HepG2 (cell line): ENCODE measurements around the gene JTB. TPM values are rescaled to one million over a fixed set of nuclear protein-coding genes. Genes with fewer than 3 reads are reported as not detected.

Experiments used
- ATAC-seq: fragments of 200-7000 bp; cut with Tn5 transposase; 3 replicates; pipeline ENCODE4 v1.9.1; 2020; ENCODE audit warnings: mild to moderate bottlenecking, moderate library complexity
- BruUV-seq: library from RNA; stranded (reverse); fragments of 400-500 nt; replicated peaks from 2 replicates; lab custom pipeline; 2021; lab: Mats Ljungman, UMichigan
- CTCF ChIA-PET: fragments of 300-600 bp; formaldehyde crosslinking; extraction: SDS; loops from one replicate; lab custom pipeline; 2021; ENCODE audit warnings: low total read pairs, inconsistent platforms, low intra/inter-chr PET ratio; lab: Yijun Ruan, JAX
- POLR2A ChIA-PET: fragments of 350-600 bp; sonication (Branson Sonifier 250); formaldehyde crosslinking; loops from one replicate; lab custom pipeline; 2020; ENCODE audit warnings: antibody characterized with exemption, inconsistent platforms; lab: Yijun Ruan, JAX
- DNase-seq: peaks from one replicate; pipeline ENCODE4 v3.0.0-alpha.2; 2015; ENCODE audit warnings: low spot score
- FAIRE-seq: peaks from 3 replicates; lab custom pipeline; 2011; peaks lifted over from hg19 to GRCh38; lab: Jason Lieb, UNC
- H2AFZ ChIP-seq: one replicate; pipeline ENCODE4 v1.6.1; 2011; ENCODE audit warnings: low read length, inconsistent platforms
- H3K27ac ChIP-seq: fragments of 300-600 bp; 3 replicates; pipeline ENCODE4 v1.8.0; 2011; ENCODE audit warnings: mixed run types, mild to moderate bottlenecking, mixed read lengths, low read length, inconsistent platforms; ENCODE audit not compliant: insufficient read depth; ENCODE audit errors: extremely low read length
- H3K27me3 ChIP-seq, 2 experiments: fragments of 200-600 bp in 1 of 2; 2 replicates in 1 of 2; 3 replicates in 1 of 2; pipeline versions ENCODE4 v1.6.0 to v1.8.0; 2011; ENCODE audit warnings: low read length in 2 of 2, mild to moderate bottlenecking in 2 of 2, moderate library complexity in 2 of 2, inconsistent platforms in 1 of 2; ENCODE audit not compliant: insufficient read depth in 2 of 2, control insufficient read depth in 1 of 2
- H3K36me3 ChIP-seq, 2 experiments: fragments of 200-600 bp in 1 of 2; replicated peaks in 1 of 2; 2 replicates in 1 of 2; 3 replicates in 1 of 2; pipeline versions ENCODE4 v1.5.1 to v1.8.0; 2011; ENCODE audit warnings: low read length in 2 of 2, inconsistent platforms in 1 of 2; ENCODE audit not compliant: insufficient read depth in 2 of 2, control insufficient read depth in 1 of 2
- H3K4me1 ChIP-seq: 2 replicates; pipeline ENCODE4 v1.5.1; 2012; ENCODE audit warnings: low read length, inconsistent platforms; ENCODE audit not compliant: insufficient read depth
- H3K4me2 ChIP-seq: 2 replicates; pipeline ENCODE4 v1.6.0; 2011; ENCODE audit warnings: low read depth, low read length, inconsistent platforms
- H3K4me3 ChIP-seq, 3 experiments: fragments of 200-600 bp in 1 of 3; sonication (generic), shearing (Covaris generic) in 1 of 3; replicated peaks in 1 of 3; 2 replicates each; pipeline ENCODE4 v1.5.1; 2011 to 2016; ENCODE audit warnings: low read length in 3 of 3, inconsistent platforms in 2 of 3, low read depth in 2 of 3, mild to moderate bottlenecking in 2 of 3, control low read depth in 1 of 3, mixed read lengths in 1 of 3; ENCODE audit not compliant: insufficient read depth in 1 of 3
- H3K79me2 ChIP-seq: one replicate; pipeline ENCODE4 v1.6.1; 2011; ENCODE audit warnings: low read length, inconsistent platforms; ENCODE audit not compliant: insufficient read depth
- H3K9ac ChIP-seq: 2 replicates; pipeline ENCODE4 v1.6.0; 2011; ENCODE audit warnings: mild to moderate bottlenecking, low read depth, low read length, inconsistent platforms; ENCODE audit not compliant: insufficient read depth
- H3K9me3 ChIP-seq: 2 replicates; pipeline ENCODE4 v1.5.1; 2012; ENCODE audit warnings: mild to moderate bottlenecking, low read length
- H4K20me1 ChIP-seq: 2 replicates; pipeline ENCODE4 v1.6.0; 2011; ENCODE audit warnings: inconsistent platforms, mild to moderate bottlenecking, low read length, moderate library complexity; ENCODE audit not compliant: insufficient read depth
- AKAP8 ChIP-seq: sonication (generic); formaldehyde crosslinking; IDR thresholded peaks from 2 replicates; pipeline ENCODE4 v1.5.1; 2020; ENCODE audit warnings: mild to moderate bottlenecking, missing genetic modification reagents
- ARNT2 ChIP-seq: sonication (generic); formaldehyde crosslinking; IDR thresholded peaks from 2 replicates; pipeline ENCODE4 v1.8.0; 2022; ENCODE audit warnings: mild to moderate bottlenecking, low read depth, missing genetic modification reagents, moderate library complexity
- CHD4 ChIP-seq: fragments of 200-600 bp; sonication (generic); IDR thresholded peaks from 2 replicates; pipeline ENCODE4 v1.7.0; 2017; ENCODE audit warnings: mild to moderate bottlenecking, low read length, borderline replicate concordance
- CREM ChIP-seq, 2 experiments: sonication (generic) in 1 of 2; formaldehyde crosslinking in 1 of 2; IDR thresholded peaks; 2 replicates each; pipeline versions ENCODE4 v1.4.0 to v1.6.1; 2016 to 2020; ENCODE audit warnings: antibody characterized with exemption in 1 of 2, mild to moderate bottlenecking in 1 of 2, missing genetic modification reagents in 1 of 2
- HNRNPUL1 ChIP-seq: fragments of 200-400 bp; formaldehyde crosslinking; IDR thresholded peaks from 2 replicates; pipeline ENCODE4 v1.6.1; 2017; ENCODE audit warnings: low read depth, mild to moderate bottlenecking, low read length, moderate library complexity
- KDM1A ChIP-seq: IDR thresholded peaks from 2 replicates; pipeline ENCODE4 v1.6.1; 2016; ENCODE audit warnings: missing compliant biosample characterization
- KDM5B ChIP-seq: sonication (generic); formaldehyde crosslinking; IDR thresholded peaks from 2 replicates; pipeline ENCODE4 v1.4.0; 2020; ENCODE audit warnings: missing genetic modification reagents, mild to moderate bottlenecking, borderline replicate concordance
- MEF2D ChIP-seq: sonication (generic); formaldehyde crosslinking; IDR thresholded peaks from 2 replicates; pipeline ENCODE4 v1.5.1; 2020; ENCODE audit warnings: mild to moderate bottlenecking, missing genetic modification reagents
- NFKB2 ChIP-seq: sonication (generic); formaldehyde crosslinking; IDR thresholded peaks from 2 replicates; pipeline ENCODE4 v1.4.0; 2020; ENCODE audit warnings: missing genetic modification reagents, borderline replicate concordance
- POLR2AphosphoS2 ChIP-seq: IDR thresholded peaks from 2 replicates; pipeline ENCODE4 v1.6.1; 2011; ENCODE audit warnings: low read depth, low read length, improper control_type of control experiment
- ZBTB20 ChIP-seq: sonication (generic); formaldehyde crosslinking; IDR thresholded peaks from 2 replicates; pipeline ENCODE4 v1.8.1; 2023; ENCODE audit warnings: missing genetic modification reagents, low read depth, mild to moderate bottlenecking, borderline replicate concordance
- ZIK1 ChIP-seq: sonication (generic); formaldehyde crosslinking; IDR thresholded peaks from 2 replicates; pipeline ENCODE4 v1.5.0; 2020; ENCODE audit warnings: mild to moderate bottlenecking, low read depth, missing genetic modification reagents, borderline replicate concordance
- ZNF547 ChIP-seq: sonication (generic); formaldehyde crosslinking; IDR thresholded peaks from 2 replicates; pipeline ENCODE4 v1.5.1; 2020; ENCODE audit warnings: mild to moderate bottlenecking, missing genetic modification reagents
- ZNF550 ChIP-seq: sonication (generic); formaldehyde crosslinking; IDR thresholded peaks from 2 replicates; pipeline ENCODE4 v1.4.0; 2020; ENCODE audit warnings: mild to moderate bottlenecking, missing genetic modification reagents, borderline replicate concordance
- ZNF567 ChIP-seq: sonication (generic); formaldehyde crosslinking; IDR thresholded peaks from 2 replicates; pipeline ENCODE4 v1.8.1; 2023; ENCODE audit warnings: mild to moderate bottlenecking, missing genetic modification reagents, borderline replicate concordance
- WGBS: methylation state at CpG from one replicate; pipeline ENCODE4 v1.1.6; 2017; ENCODE audit warnings: low lambda C conversion rate; 5-methylcytosine and 5-hydroxymethylcytosine counted together
- in situ Hi-C: cut with HindIII; loops from 2 replicates; pipeline ENCODE4 v1.10.0; 2017; ENCODE audit warnings: low pct_unique_long_range_greater_than_20kb; ENCODE audit not compliant: extremely low pct_ligation_motif_present
- intact Hi-C: fragments of 100-400 bp; cut with micrococcal nuclease; formaldehyde crosslinking; loops from one replicate; pipeline ENCODE4 v1.10.0; 2022; ENCODE audit not compliant: unreplicated experiment
- polyA plus RNA-seq, 8 experiments: library from polyadenylated mRNA; depleted of rRNA in 3 of 8; stranded (reverse) in 7 of 8; unstranded in 1 of 8; fragments of >200 nt; fragmentation: Illumina TruSeq in 4 of 8; extraction: Trizol in 4 of 8; gene quantifications; 2 replicates each; pipeline versions ENCODE4 v1.2.1 to v1.2.3, GENCODE V29; 2011 to 2016; ENCODE audit warnings: low read depth in 4 of 8, missing spikeins in 1 of 8, mixed read lengths in 1 of 8; ENCODE audit not compliant: insufficient read depth in 1 of 8
- total RNA-seq, 5 experiments: library from RNA; depleted of rRNA; stranded (reverse); fragments of >200 nt; fragmentation: Illumina TruSeq; extraction: Trizol; gene quantifications; 2 replicates each; pipeline ENCODE4 v1.2.3, GENCODE V29; 2016; ENCODE audit warnings: low read depth in 1 of 5
- TF ChIP-seq, protein P1 (sequence below): sonication (generic); formaldehyde crosslinking; IDR thresholded peaks from 2 replicates; pipeline ENCODE4 v1.4.0; 2020; ENCODE audit warnings: missing genetic modification reagents, borderline replicate concordance
- TF ChIP-seq, protein P2 (sequence below): IDR thresholded peaks from 2 replicates; pipeline ENCODE4 v1.6.1; 2016; ENCODE audit warnings: missing compliant biosample characterization, missing genetic modification reagents, borderline replicate concordance

JTB gene
- total and polyA plus RNA-seq, 2 of the 13 experiments (the other 11 are each of a cell fraction or from before 2014, with no cell fraction given), result 96.7 to 99.2 TPM

DNA sequence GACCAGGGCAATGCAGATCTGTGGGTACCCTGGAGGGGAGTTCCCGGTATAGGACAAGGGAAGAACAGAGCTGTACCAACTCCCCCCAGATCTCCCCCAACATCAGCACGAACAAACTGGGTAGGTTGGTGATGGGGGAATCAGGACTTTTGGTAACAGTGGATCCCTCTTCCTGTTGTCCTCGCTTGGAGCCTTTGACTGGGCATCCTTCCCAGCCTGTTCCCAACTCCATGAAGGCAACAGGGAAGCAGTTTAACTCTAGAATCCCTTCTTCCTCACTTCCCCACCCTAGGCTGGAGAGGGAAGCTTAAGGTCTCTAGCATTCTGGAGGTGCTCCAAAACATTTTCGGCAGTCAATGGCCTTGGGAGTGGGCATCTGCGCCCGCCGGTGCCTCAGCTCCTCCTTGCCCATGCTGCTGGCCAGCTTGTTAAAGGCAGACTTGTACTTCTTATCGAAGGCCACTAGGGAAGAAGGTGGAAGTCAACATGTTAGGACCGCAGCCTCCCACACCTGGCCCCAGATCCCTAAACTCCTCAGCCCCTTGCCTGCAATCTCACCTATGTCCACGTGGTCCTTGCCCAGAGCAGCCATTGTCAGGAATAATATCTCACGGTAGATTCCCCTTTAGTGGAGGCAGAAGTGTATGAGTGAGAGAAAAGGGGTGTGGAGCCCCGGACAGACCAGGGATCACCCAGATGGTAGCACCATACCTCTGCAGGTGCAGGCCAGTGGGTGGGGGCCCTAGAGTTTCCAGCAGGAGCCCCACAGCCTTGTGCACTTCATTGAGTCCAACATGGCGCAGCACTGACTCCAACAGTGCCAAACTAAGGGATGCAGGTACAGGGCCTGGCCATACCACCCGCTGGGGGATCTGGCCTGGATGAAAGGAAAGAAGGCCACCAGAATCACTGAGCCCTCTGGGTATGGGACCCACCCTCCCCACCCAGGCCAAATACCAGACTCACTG lies 47.2 kb downstream of the JTB start:
- peaks cover 8 to 25% of the 10 kb centered on the region in 2 experiments; a peak in 3 of 5 replicates for H3K36me3 ChIP-seq
- TF ChIP-seq CREM (IDR thresholded peaks at IDR 0.05) (no peak), CREM (CRISPR knock-in tag; IDR thresholded peaks at IDR 0.05) (no peak), AKAP8 (CRISPR knock-in tag) (no peak), ZNF550 (CRISPR knock-in tag) (no peak), ZBTB20 (CRISPR knock-in tag) (no peak), ZIK1 (CRISPR knock-in tag) (no peak), KDM1A (CRISPR knock-in tag) (no peak), HNRNPUL1 (no peak), KDM5B (no peak), ZNF547 (CRISPR knock-in tag) (no peak), CHD4 (no peak), ARNT2 (no peak), MEF2D (CRISPR knock-in tag) (no peak), NFKB2 (no peak), ZNF567 (CRISPR knock-in tag) (no peak), POLR2AphosphoS2 (no peak)
- TF ChIP-seq, protein P1, sequence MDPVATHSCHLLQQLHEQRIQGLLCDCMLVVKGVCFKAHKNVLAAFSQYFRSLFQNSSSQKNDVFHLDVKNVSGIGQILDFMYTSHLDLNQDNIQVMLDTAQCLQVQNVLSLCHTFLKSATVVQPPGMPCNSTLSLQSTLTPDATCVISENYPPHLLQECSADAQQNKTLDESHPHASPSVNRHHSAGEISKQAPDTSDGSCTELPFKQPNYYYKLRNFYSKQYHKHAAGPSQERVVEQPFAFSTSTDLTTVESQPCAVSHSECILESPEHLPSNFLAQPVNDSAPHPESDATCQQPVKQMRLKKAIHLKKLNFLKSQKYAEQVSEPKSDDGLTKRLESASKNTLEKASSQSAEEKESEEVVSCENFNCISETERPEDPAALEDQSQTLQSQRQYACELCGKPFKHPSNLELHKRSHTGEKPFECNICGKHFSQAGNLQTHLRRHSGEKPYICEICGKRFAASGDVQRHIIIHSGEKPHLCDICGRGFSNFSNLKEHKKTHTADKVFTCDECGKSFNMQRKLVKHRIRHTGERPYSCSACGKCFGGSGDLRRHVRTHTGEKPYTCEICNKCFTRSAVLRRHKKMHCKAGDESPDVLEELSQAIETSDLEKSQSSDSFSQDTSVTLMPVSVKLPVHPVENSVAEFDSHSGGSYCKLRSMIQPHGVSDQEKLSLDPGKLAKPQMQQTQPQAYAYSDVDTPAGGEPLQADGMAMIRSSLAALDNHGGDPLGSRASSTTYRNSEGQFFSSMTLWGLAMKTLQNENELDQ (CRISPR knock-in tag), result no peak
- TF ChIP-seq, protein P2, sequence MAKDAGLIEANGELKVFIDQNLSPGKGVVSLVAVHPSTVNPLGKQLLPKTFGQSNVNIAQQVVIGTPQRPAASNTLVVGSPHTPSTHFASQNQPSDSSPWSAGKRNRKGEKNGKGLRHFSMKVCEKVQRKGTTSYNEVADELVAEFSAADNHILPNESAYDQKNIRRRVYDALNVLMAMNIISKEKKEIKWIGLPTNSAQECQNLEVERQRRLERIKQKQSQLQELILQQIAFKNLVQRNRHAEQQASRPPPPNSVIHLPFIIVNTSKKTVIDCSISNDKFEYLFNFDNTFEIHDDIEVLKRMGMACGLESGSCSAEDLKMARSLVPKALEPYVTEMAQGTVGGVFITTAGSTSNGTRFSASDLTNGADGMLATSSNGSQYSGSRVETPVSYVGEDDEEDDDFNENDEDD (CRISPR knock-in tag), result no peak
- no peak overlapping the region for H2AFZ ChIP-seq
- no peak overlapping the region for H3K27ac ChIP-seq
- in situ Hi-C loops, result no loop called here
- no peak for FAIRE-seq
- no peaks in the 10 kb centered on the region for H3K79me2 ChIP-seq
- no peak overlapping the region for H3K4me3 ChIP-seq
- H3K9ac ChIP-seq, result no peak overlapping the region
- H3K9me3 ChIP-seq, result no peaks in the 10 kb centered on the region
- peak; percentile 32; the same call in 2 of the 3 replicates for ATAC-seq
- no peaks in the 10 kb centered on the region for H3K4me1 ChIP-seq
- no TSS peak for BruUV-seq
- 89% methylated on average over 9 of the region's 14 CpGs for WGBS
- no peaks in the 10 kb centered on the region for H3K27me3 ChIP-seq
- CTCF ChIA-PET, result no interaction called here
- intact Hi-C loops, result no loop called here
- no peak for DNase-seq
- H3K4me2 ChIP-seq, result no peak overlapping the region
- POLR2A ChIA-PET, result interaction anchor here (1.2 to 2.2 kb wide), 3 partner anchors 9 to 37 kb away, joined by 3 to 6 read pairs (median 4); partner anchors contain the start of gene CREB3L4
- H4K20me1 ChIP-seq, result no peaks in the 10 kb centered on the region
